H9 (cell line): ENCODE measurements around the gene ERICH6. TPM values are rescaled to one million over a fixed set of nuclear protein-coding genes. Genes with fewer than 3 reads are reported as not detected.
A peak's percentile ranks its signal among the peaks of the same experiment; 100 is the strongest.

Experiments
- DNase-seq: peaks from one replicate; pipeline ENCODE4 v3.0.0-alpha.2; 2017
- H2AFZ ChIP-seq: one replicate; pipeline ENCODE4 v1.6.1; 2013; ENCODE audit warnings: mild to moderate bottlenecking, low read length, control low read depth, moderate library complexity
- H2AK5ac ChIP-seq: 2 replicates; pipeline ENCODE4 v1.6.1; 2013; ENCODE audit warnings: low read length, control low read depth, mixed read lengths; ENCODE audit not compliant: insufficient read length
- H2BK120ac ChIP-seq: one replicate; pipeline ENCODE4 v1.6.1; 2013; ENCODE audit warnings: low read depth, mild to moderate bottlenecking, low read length, control low read depth, inconsistent platforms; ENCODE audit not compliant: poor library complexity, severe bottlenecking
- H2BK12ac ChIP-seq: 2 replicates; pipeline ENCODE4 v1.6.1; 2013; ENCODE audit warnings: low read length, control low read depth, mixed read lengths, low read depth; ENCODE audit not compliant: insufficient read length
- H2BK15ac ChIP-seq: 2 replicates; pipeline ENCODE4 v1.6.1; 2013; ENCODE audit warnings: low read depth, low read length, control low read depth
- H2BK20ac ChIP-seq: one replicate; pipeline ENCODE4 v1.6.1; 2013; ENCODE audit warnings: low read depth, mild to moderate bottlenecking, low read length, control low read depth, inconsistent platforms; ENCODE audit not compliant: poor library complexity, severe bottlenecking
- H2BK5ac ChIP-seq: 2 replicates; pipeline ENCODE4 v1.6.1; 2013; ENCODE audit warnings: low read length, control low read depth, mixed read lengths; ENCODE audit not compliant: insufficient read length
- H3K14ac ChIP-seq: 2 replicates; pipeline ENCODE4 v1.6.1; 2013; ENCODE audit warnings: low read length, control low read depth; ENCODE audit not compliant: insufficient read depth
- H3K18ac ChIP-seq: 2 replicates; pipeline ENCODE4 v1.6.1; 2013; ENCODE audit warnings: low read depth, mild to moderate bottlenecking, mixed read lengths, low read length, control low read depth; ENCODE audit not compliant: insufficient read length
- H3K23ac ChIP-seq: 2 replicates; pipeline ENCODE4 v1.6.1; 2013; ENCODE audit warnings: low read length, control low read depth, mixed read lengths, low read depth; ENCODE audit not compliant: insufficient read length
- H3K23me2 ChIP-seq: 2 replicates; pipeline ENCODE4 v1.6.1; 2013; ENCODE audit warnings: low read depth, mild to moderate bottlenecking, mixed read lengths, low read length, control low read depth; ENCODE audit not compliant: insufficient read length, poor library complexity, severe bottlenecking
- H3K27ac ChIP-seq: 2 replicates; pipeline ENCODE4 v1.5.1; 2013; ENCODE audit warnings: low read length, control low read depth, mixed read lengths, low read depth; ENCODE audit not compliant: insufficient read length
- H3K27me3 ChIP-seq: 2 replicates; pipeline ENCODE4 v1.6.1; 2013; ENCODE audit warnings: low read length, control low read depth, inconsistent platforms; ENCODE audit not compliant: insufficient read depth
- H3K4ac ChIP-seq: 2 replicates; pipeline ENCODE4 v1.6.1; 2013; ENCODE audit warnings: low read depth, mild to moderate bottlenecking, control low read depth, inconsistent platforms, low read length, moderate library complexity
- H3K4me1 ChIP-seq: 2 replicates; pipeline ENCODE4 v1.6.1; 2013; ENCODE audit warnings: low read length, control low read depth, inconsistent platforms; ENCODE audit not compliant: insufficient read depth
- H3K4me2 ChIP-seq: 2 replicates; pipeline ENCODE4 v1.6.1; 2013; ENCODE audit warnings: low read length, control low read depth, mixed read lengths; ENCODE audit not compliant: insufficient read length, insufficient read depth
- H3K56ac ChIP-seq: 2 replicates; pipeline ENCODE4 v1.6.1; 2013; ENCODE audit warnings: low read depth, mild to moderate bottlenecking, mixed read lengths, low read length, control low read depth; ENCODE audit not compliant: insufficient read length
- H3K79me1 ChIP-seq: 2 replicates; pipeline ENCODE4 v1.6.1; 2013; ENCODE audit warnings: low read depth, mild to moderate bottlenecking, moderate library complexity, low read length, control low read depth, inconsistent platforms; ENCODE audit not compliant: insufficient read depth, poor library complexity, severe bottlenecking
- H3K79me2 ChIP-seq: 2 replicates; pipeline ENCODE4 v1.6.1; 2013; ENCODE audit warnings: low read length, control low read depth, inconsistent platforms; ENCODE audit not compliant: insufficient read depth
- H3K9ac ChIP-seq: 2 replicates; pipeline ENCODE4 v1.6.1; 2013; ENCODE audit warnings: low read length, control low read depth, mixed read lengths; ENCODE audit not compliant: insufficient read length; ENCODE audit errors: extremely low read depth
- H3K9me3 ChIP-seq: one replicate; pipeline ENCODE4 v1.6.1; 2013; ENCODE audit warnings: low read depth, low read length, inconsistent platforms; ENCODE audit not compliant: control insufficient read depth
- H3T11ph ChIP-seq: one replicate; pipeline ENCODE4 v1.6.1; 2013; ENCODE audit warnings: mild to moderate bottlenecking, low read length, control low read depth, inconsistent platforms
- H4K20me1 ChIP-seq: one replicate; pipeline ENCODE4 v1.6.1; 2013; ENCODE audit not compliant: control insufficient read depth, insufficient read length, insufficient read depth
- H4K5ac ChIP-seq: 2 replicates; pipeline ENCODE4 v1.6.1; 2013; ENCODE audit warnings: low read depth, mild to moderate bottlenecking, mixed read lengths, low read length, control low read depth; ENCODE audit not compliant: insufficient read length
- H4K8ac ChIP-seq: replicated peaks from 2 replicates; pipeline ENCODE4 v1.6.1; 2013; ENCODE audit warnings: low read length, control low read depth, mixed read lengths, low read depth; ENCODE audit not compliant: insufficient read length
- H4K91ac ChIP-seq: 2 replicates; pipeline ENCODE4 v1.6.1; 2013; ENCODE audit warnings: low read depth, mild to moderate bottlenecking, moderate library complexity, mixed read lengths, low read length, control low read depth; ENCODE audit not compliant: insufficient read length
- H3K27ac Mint-ChIP-seq, 3 experiments: 2 replicates in 2 of 3; 3 replicates in 1 of 3; pipeline ENCODE4 v1.8.0; 2020 to 2021; ENCODE audit warnings: mixed read lengths in 3 of 3, mild to moderate bottlenecking in 1 of 3, moderate library complexity in 1 of 3
- H3K27me3 Mint-ChIP-seq: 2 replicates; pipeline ENCODE4 v1.8.0; 2021; ENCODE audit warnings: low read depth, mild to moderate bottlenecking, moderate library complexity, mixed read lengths
- H3K36me3 Mint-ChIP-seq, 3 experiments: 2 replicates in 2 of 3; 3 replicates in 1 of 3; pipeline ENCODE4 v1.8.0; 2020 to 2021; ENCODE audit warnings: low read depth in 3 of 3, mixed read lengths in 3 of 3; ENCODE audit not compliant: insufficient read depth in 1 of 3
- H3K4me1 Mint-ChIP-seq, 2 experiments: 2 replicates each; pipeline ENCODE4 v1.8.0; 2020; ENCODE audit warnings: mixed read lengths in 2 of 2
- H3K4me3 Mint-ChIP-seq, 2 experiments: 2 replicates in 1 of 2; 3 replicates in 1 of 2; pipeline ENCODE4 v1.8.0; 2020 to 2021; ENCODE audit warnings: mild to moderate bottlenecking in 2 of 2, mixed read lengths in 2 of 2, moderate library complexity in 1 of 2
- H3K9me3 Mint-ChIP-seq, 2 experiments: 2 replicates in 1 of 2; 3 replicates in 1 of 2; pipeline ENCODE4 v1.8.0; 2020; ENCODE audit warnings: mild to moderate bottlenecking in 2 of 2, mixed read lengths in 2 of 2, moderate library complexity in 1 of 2
- WGBS: extraction: QIAGEN DNeasy Blood & Tissue Kit; methylation state at CpG from one replicate; pipeline ENCODE4 v1.1.7; 2013; ENCODE audit warnings: missing lambda C conversion rate, low lambda C conversion rate, mixed read lengths; ENCODE audit not compliant: insufficient read length; ENCODE audit errors: extremely low coverage; 5-methylcytosine and 5-hydroxymethylcytosine counted together
- long read RNA-seq: library from polyadenylated mRNA; unstranded; transcript quantifications from one replicate; pipeline ENCODE4 v2.0.0, GENCODE V29; 2020
- total RNA-seq: library from RNA; stranded (reverse); gene quantifications from 2 replicates; pipeline ENCODE4 v1.2.1, GENCODE V29; 2021
- TF ChIP-seq, protein P1 (sequence below): fragments of 200-600 bp; sonication (generic); conservative IDR thresholded peaks from 3 replicates; pipeline ENCODE4 v1.8.0; 2021; ENCODE audit warnings: antibody characterized with exemption, mild to moderate bottlenecking

The ERICH6 gene
- not detected in 2 replicates for total RNA-seq
- long read RNA-seq, result 0 reads

DNA sequence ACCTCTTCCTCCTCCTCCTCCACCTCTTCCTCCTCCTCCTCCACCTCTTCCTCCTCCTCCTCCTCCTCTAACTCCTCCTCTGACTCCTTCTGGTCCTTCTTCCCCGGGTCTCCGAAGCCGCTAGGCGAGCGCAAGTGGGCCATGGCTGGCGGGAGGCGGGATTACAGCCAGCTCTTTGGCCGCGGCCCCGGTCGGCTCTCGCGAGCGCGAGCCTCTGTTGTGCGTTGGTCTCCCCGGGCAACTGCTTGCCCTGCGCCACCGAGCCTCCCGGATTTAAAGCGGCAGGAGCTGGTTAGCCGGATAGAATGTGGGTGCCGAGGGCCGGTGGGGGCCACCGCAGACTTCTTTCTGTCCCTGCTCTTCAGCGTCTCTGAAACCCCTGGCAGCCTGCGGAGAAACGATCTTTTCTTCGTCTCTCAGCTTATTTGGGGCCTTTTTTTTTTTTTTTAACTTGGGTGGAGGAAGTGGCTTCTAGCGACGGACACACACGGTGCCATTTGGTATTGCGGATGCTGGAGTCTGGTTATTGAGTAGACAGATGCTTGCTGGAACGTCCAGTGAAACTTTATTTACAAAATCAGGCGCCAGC is at the start of gene ERICH6:
Gene ERICH6, minus strand, starts transcription at position 165 of the 589 bp plus-strand sequence. Its CDS starts 22 bp downstream, at position 143.
- Histone ChIP-seq H2BK20ac (no peak within 1 kb of the TSS), H3K23me2 (peaks cover 10% of the 10 kb centered on the region), H2BK5ac (no peak within 1 kb of the TSS), H3K9me3 (no peaks in the 10 kb centered on the region), H4K20me1 (no peaks in the 10 kb centered on the region), H3K4ac (no peak within 1 kb of the TSS), H4K91ac (no peak within 1 kb of the TSS), H3K27me3 (no peaks in the 10 kb centered on the region), H3K4me1 (no peaks in the 10 kb centered on the region), H3K18ac (peak within 1 kb of the TSS; percentile 79), H3K79me1 (no peaks in the 10 kb centered on the region), H3K56ac (no peak within 1 kb of the TSS), H2BK12ac (no peak within 1 kb of the TSS), H2BK15ac (no peak within 1 kb of the TSS), H3K4me2 (peak within 1 kb of the TSS; percentile 60), H3K14ac (peak within 1 kb of the TSS; percentile 76; the same call in 1 of the 2 replicates), H3K27ac (no peak within 1 kb of the TSS), H2AFZ (peak within 1 kb of the TSS; percentile 61), H3K23ac (no peak within 1 kb of the TSS), H4K5ac (no peak within 1 kb of the TSS), H3K79me2 (no peaks in the 10 kb centered on the region), H2AK5ac (no peak within 1 kb of the TSS), H3T11ph (no peak within 1 kb of the TSS), H3K9ac (peak within 1 kb of the TSS; percentile 60), H4K8ac (no peak within 1 kb of the TSS), H2BK120ac (no peak within 1 kb of the TSS)
- H3K9me3 Mint-ChIP-seq, result peaks cover 2 to 7% of the 10 kb centered on the region in 2 experiments; a peak in 3 of 5 replicates
- H3K4me1 Mint-ChIP-seq, result peaks cover 2 to 3% of the 10 kb centered on the region in 2 experiments; a peak in 2 of 4 replicates
- no CpG with 5 or more reads among the region's 35 CpGs for WGBS
- peaks cover 2 to 11% (median 4%) of the 10 kb centered on the region in 3 experiments; a peak in 3 of 7 replicates for H3K36me3 Mint-ChIP-seq
- TF ChIP-seq, protein P1, sequence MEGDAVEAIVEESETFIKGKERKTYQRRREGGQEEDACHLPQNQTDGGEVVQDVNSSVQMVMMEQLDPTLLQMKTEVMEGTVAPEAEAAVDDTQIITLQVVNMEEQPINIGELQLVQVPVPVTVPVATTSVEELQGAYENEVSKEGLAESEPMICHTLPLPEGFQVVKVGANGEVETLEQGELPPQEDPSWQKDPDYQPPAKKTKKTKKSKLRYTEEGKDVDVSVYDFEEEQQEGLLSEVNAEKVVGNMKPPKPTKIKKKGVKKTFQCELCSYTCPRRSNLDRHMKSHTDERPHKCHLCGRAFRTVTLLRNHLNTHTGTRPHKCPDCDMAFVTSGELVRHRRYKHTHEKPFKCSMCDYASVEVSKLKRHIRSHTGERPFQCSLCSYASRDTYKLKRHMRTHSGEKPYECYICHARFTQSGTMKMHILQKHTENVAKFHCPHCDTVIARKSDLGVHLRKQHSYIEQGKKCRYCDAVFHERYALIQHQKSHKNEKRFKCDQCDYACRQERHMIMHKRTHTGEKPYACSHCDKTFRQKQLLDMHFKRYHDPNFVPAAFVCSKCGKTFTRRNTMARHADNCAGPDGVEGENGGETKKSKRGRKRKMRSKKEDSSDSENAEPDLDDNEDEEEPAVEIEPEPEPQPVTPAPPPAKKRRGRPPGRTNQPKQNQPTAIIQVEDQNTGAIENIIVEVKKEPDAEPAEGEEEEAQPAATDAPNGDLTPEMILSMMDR, result no peak; the same call in 2 of the 3 replicates
- H3K27me3 Mint-ChIP-seq, result peaks cover 7% of the 10 kb centered on the region
- H3K4me3 Mint-ChIP-seq, result peak within 1 kb of the TSS; percentile 84 to 86
- H3K27ac Mint-ChIP-seq, result peak within 1 kb of the TSS; percentile 60 to 95 (median 67); a peak in 5 of 7 replicates
- DNase-seq, result peak; percentile 94
